GM19099 (cell line): Measurements from ENCODE around the gene NECTIN1.

Experiments used
- POLR2A ChIP-seq: IDR thresholded peaks from 3 replicates; pipeline ENCODE4 v1.6.1; 2011; ENCODE audit warnings: low read depth; ENCODE audit not compliant: insufficient read length; ENCODE audit errors: extremely low read depth

Gene NECTIN1

DNA sequence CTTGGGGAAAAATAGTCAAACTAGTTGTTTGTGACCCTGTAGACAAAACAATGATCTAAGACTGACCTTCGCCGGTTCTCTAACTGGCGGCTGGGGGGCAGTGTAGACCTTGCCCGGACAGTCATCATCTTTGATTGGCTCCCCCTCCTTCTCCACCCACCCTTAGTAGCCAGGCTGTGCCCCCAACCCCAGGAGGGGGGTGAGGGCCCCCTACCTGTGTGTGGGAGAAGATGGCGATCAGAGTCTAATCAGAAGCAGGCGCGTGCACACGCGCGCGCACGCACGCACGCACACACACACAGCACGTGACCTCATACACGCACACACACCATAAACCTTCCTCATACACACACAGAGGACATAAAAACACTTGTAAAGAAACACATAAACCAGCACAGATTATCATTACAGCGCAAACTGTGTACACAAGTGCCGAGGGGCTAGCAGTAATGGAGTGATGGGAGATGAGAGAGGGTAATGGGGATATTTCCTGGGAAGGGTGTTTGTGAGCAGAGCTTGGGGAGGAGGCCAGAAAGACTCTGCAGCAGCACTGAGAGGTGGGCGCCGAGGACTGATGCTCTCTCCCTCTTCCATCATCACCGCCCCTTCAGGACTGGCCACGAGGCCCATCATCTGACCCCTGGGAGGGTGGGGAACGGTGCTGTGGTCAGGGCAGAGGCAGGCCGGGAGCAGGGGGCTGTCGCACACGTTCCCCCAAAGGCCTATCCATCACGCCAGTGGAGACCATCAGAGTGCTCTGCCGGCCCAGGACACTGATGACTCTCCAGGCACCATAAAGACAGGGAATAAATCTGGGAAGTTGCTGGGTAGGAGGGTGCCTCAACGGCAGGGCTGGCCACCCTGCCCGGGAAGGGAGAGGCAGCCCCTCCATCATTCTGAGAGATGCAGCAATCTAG, 12.2 kb downstream of the NECTIN1 start:
- TF ChIP-seq POLR2A = no peak

DNA sequence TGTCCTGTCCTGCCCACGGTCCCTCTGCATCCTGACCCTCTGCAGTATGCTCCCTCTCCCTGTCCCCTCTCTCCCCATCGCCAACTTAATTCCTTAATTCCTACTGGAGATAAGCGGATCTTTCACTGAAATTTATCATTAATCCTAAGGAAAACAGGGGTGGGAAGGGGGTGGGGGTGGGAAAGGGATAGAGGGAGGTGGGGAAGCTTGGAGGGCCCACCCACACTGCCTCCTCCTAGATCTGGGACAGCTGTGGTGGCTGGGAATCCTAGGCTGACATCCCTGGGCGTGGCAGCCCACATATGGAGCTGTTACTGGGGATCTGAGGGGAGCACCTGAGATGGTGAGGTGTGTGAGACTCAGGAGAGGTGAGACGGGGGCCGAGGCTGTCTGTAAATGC, 14.4 kb downstream of the NECTIN1 start:
- no peak for TF ChIP-seq POLR2A

DNA sequence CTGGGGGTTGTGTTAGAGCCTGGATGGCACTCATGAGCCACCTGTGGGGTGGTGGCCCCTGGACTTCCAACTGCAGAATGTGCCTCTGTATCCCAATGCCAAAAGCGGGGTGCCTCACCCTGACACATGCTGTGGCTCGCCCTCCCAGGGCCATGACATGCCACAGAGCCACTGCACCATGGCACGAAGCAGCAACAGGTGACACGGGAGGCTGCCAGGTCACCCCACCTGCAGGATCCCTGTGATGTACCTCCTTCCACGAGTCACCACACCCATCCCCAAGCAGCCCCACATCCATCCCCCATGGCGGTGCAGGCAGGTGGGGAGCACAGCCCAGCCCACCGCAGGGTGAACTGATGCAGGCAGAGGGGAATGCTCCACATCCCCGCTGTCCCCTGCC, 14.8 kb downstream of the NECTIN1 start:
- TF ChIP-seq POLR2A = no peak

DNA sequence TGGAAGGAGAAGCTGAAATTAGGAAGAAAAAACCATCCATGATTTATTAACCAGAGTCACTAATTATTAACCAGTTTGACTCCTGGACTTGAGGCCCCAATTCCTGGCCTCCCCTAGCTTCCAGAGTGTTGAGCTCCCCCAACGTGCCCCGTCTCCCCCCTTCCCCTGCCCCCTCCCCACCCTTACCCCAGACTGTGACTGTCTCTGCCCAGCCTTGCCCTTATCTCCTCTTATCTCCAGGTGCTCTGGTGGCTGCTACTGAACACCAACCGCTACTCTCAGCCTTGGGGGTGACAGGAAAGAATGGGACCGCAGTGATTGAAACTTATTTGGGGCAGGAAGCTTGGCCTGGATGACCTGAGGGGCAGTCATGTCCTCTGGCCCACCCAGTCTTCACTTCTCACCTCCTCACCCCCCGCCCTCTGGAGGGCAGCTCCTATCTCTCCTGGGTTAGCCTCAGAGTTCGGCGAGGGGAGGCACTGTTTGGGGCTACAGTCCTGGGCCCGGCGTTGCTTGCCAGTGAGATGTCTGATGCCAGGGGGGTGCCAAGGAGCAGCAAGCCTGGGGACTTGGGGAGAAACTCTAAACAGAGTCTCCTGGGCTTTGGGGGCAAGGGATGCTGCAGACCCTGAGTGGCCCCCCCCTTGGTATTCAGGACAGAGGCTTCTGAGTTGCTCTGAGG, 15.5 kb downstream of the NECTIN1 start:
- TF ChIP-seq POLR2A = no peak

DNA sequence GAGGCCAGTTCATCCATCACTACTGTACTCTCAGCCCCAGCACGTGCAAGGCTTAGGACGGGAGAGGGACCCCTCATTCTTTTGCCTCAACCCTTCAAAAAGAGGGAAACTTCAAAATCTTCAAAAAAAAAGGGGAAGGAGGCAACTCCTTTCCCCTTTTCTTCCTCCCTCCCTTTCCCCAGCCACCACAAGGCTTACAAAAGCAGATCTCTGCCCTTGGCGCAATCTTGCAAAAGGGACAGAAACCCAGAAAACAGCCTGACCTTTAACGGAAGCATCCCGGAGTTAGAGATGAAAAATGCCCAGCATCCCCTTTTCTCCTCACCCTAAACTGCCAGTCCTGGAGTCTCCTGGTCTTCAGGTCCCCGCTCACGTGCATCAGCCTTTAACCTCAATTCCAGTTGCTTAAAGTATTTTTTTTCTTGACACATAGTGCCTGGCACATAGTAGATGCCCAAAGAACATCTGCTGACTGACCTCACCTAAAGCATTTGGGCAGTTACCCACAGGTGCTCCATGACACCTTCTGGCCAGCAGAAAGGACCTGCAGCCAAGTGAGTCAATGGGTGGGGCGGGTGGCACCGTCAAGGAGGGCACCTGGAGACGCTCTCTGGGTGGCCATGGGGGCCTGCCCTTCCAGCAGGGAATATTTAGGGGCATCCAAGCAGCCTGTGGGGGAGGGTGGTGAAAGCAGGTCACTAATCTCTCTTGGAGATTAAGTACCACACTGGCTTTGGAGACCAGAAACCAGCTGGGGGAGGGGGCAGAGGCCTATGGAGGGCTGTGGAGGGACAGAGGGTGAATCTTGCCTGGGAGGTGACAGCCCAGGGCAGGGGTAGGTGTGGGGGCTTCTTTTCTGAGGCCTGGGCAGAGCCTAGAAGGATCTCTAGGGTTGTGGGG, 16.3 kb downstream of the NECTIN1 start:
- TF ChIP-seq POLR2A = no peak

DNA sequence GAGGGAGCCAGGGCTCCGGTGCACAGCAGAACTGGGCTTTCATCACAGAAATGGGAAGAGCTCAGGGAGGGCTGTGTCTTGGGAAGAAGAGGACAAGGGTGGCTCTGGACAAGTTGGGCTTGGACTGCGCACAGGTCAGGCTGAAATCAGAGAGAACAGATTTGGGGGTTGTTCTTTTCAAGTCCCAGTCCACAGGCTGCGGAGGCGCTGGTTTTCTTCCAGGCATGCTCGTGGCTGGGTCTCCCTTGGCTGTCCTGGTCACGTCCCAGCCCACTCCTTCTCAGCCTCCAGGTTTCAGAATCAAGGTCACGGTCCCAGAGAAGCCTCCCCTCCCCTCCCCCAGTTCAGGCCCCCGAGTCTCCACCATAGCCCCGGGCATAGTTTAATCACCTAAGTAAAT, 17.0 kb downstream of the NECTIN1 start:
- TF ChIP-seq POLR2A = no peak

DNA sequence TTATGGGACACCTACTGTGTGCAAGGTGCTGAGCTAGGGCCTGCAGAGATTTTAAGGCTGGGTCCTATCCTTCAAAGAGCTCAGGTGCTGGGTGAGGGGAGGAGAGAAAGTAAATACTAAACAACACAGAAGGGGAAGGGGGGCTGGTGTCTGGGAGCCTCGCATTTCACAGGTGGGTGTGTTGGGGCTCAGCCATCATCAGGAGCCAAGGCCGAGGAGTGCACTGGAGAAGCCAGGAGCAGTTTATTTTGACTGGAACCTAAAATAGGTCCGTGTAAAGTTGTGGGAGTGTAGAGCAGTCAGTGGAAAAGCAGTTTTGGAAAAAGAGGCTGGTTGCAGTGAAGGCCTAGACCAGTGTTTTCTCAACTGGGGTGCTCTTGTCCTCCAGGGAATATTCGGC, 17.5 kb downstream of the NECTIN1 start:
- no peak for TF ChIP-seq POLR2A

DNA sequence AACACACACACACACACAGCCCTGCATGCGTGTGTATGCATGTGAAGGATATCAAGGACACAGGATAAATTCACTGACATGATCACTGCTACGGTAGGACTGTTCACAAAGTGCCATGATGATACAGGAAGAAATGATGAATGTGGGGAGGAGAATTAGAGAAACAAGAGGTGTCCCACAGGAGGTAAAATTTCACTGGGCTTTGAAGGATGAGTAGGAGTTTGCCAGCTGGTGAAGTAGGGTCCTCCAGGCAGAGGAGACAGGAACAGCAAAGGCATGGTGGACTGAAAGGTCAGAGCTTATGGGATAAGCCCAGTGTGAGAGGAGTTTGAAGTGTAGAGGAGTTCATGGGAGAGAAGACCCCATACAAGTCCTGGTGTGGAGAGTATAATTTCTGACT, 18.6 kb downstream of the NECTIN1 start:
- TF ChIP-seq POLR2A = no peak

DNA sequence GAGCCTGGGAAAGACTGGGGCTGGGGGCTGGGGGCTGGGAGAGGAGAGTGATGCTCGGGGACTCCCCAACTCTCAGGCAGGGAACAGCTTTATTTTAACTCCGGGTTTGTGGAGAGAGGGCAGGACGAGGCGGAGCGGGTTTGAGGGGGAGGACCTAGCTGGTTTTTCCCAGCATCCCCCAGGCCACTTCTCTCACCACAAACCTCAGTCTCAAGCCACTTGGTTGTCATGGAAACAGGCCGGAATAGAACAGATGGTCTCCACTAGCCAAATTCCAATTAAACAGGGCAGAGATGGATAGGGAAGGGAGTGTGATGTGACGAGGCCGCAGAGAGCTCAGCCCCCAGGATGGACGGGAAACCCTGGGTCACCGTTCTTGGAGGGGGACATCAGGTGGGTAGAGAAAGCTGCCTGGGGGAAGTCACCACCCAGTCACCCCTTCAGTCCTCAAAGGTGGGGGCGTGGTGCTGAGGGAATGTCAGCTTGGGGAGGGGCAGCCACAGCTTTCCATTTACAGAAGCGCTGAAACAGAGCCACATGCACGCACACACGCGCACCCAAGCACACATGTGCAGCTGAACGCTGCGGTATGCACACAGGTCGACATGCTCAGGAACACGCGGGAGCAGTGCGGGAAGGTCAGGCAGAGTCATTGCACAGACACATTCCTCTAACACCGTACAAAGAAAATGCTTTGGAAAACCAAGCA, 19.2 kb downstream of the NECTIN1 start:
- no peak for TF ChIP-seq POLR2A

DNA sequence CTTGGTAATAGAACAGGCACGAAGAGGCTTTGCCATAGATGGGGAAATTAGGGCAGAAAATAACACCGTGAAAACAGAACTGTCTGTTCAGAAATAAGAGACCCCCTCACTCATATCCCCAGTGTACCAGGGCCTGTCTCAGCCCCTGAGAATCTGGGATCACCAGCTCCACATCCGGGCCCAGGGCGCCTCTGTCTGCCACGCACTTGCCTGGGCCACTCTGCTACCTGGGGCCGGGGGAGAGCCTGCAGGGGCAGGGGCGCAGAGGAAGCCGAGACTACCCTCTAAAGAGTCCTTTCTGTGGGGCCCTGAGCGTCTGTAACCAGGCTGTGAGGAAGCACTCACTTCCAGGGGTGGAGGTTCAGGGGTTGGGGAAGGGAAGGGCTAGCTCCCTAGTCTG, 19.8 kb downstream of the NECTIN1 start:
- no peak for TF ChIP-seq POLR2A

DNA sequence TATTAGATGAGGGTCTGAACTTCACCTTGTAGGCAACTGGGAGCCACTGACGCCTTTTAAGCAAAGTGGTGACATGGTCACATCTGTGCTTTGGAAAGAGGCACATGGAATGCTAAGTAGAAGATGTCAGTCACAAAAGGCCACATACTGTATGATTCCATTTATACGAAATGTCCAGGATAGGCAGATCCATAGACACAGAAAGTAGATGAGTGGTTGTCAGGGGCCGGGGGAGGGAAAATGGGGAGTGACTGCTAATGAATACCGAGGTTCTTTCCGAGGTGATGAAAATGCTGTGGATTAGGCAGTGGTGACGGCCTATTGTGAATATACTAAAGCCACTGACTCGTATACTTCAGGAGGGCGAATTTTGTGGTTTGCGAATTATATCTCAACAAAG, 20.6 kb downstream of the NECTIN1 start:
- TF ChIP-seq POLR2A = no peak

DNA sequence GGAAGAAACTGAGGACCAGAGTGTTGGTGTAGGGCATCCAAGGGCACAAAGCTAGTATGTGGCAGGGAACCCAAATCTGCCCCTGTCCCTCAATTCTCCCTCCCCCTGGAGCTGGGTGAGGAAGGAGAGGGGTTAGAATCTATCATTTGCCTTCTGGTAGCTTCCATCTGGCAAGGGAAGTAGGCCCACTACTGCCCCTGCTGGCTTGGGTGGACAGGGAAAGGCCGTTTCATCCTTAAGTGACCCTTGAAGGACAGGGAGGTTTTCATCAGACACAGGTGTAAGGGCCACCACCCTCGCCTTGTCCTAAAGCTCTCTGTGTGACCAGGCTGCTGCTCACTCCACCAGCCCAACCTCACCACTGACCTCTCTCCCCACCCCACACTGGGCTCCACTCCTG, 22.1 kb downstream of the NECTIN1 start:
- TF ChIP-seq POLR2A = no peak

DNA sequence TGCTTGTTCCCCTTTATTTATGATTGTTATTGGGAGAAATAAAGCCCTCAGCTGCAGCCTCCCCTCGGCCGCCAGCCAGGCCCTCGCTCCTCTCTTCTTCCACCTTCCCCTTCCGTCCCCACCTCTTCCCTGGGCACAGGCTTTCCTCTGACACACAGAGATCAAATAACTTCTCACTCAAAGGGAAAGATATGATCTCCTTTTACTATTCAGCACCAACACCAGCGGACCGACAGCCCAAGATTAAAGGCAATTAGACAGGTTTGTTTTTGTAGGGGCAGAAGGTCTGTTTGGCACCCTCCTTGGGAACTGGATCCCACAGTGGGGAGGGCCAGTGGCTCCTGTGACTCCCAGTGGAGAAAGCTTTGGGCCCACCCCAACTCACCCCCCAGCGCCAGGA, 23.0 kb downstream of the NECTIN1 start:
- TF ChIP-seq POLR2A = no peak

DNA sequence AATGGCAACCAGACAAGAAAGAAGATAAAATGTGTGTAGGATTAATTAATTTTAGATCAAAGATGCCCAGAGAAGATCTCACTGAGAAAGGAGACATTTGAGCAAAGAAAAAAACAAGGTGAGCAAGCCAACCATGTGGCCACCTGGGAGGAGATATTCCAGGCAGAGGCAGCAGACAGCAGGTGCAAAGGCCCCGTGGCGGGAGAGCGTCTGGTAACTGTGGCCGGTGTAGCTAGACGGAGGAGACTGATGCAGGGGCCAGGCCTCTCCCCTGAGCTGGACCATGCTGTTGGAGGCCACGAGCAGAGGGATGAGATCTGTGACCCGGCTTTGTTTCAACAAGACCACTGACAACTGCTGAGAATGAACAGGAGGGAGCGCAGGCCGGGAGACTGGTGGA, 23.6 kb downstream of the NECTIN1 start:
- TF ChIP-seq POLR2A = no peak

DNA sequence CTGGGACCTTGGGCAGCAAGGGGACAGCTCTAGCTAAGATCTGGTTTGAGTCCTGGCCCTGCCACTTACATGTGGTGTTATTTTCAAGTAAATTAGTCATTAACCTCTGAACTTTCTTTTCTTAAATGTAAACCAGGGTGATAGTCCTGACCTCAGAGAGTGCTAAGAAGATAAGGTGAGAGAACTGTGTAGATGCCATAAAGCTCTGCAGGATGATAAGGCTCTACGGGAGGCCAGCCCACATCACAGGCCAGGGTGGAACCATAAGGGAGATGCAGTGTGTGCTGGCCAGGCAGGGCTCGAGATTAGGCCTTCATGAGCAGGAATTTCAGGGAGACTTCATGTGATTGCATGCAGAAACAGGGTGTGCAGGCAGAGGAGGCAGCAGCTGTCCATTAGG, 24.2 kb downstream of the NECTIN1 start:
- no peak for TF ChIP-seq POLR2A
